HepG2 (cell line): ENCODE measurements around the gene ITGB1. TPM values are rescaled to one million over a fixed set of nuclear protein-coding genes. Genes with fewer than 3 reads are reported as not detected.
A peak's percentile ranks its signal among the peaks of the same experiment; 100 is the strongest.

Experiments
- ATAC-seq: fragments of 200-7000 bp; cut with Tn5 transposase; 3 replicates; pipeline ENCODE4 v1.9.1; 2020; ENCODE audit warnings: mild to moderate bottlenecking, moderate library complexity
- BruUV-seq: library from RNA; stranded (reverse); fragments of 400-500 nt; replicated peaks from 2 replicates; lab custom pipeline; 2021; lab: Mats Ljungman, UMichigan
- CTCF ChIA-PET: fragments of 300-600 bp; formaldehyde crosslinking; extraction: SDS; loops from one replicate; lab custom pipeline; 2021; ENCODE audit warnings: low total read pairs, inconsistent platforms, low intra/inter-chr PET ratio; lab: Yijun Ruan, JAX
- POLR2A ChIA-PET: fragments of 350-600 bp; sonication (Branson Sonifier 250); formaldehyde crosslinking; loops from one replicate; lab custom pipeline; 2020; ENCODE audit warnings: antibody characterized with exemption, inconsistent platforms; lab: Yijun Ruan, JAX
- DNase-seq: peaks from one replicate; pipeline ENCODE4 v3.0.0-alpha.2; 2015; ENCODE audit warnings: low spot score
- FAIRE-seq: peaks from 3 replicates; lab custom pipeline; 2011; peaks lifted over from hg19 to GRCh38; lab: Jason Lieb, UNC
- H2AFZ ChIP-seq: one replicate; pipeline ENCODE4 v1.6.1; 2011; ENCODE audit warnings: low read length, inconsistent platforms
- H3K27ac ChIP-seq: fragments of 300-600 bp; 3 replicates; pipeline ENCODE4 v1.8.0; 2011; ENCODE audit warnings: mixed run types, mild to moderate bottlenecking, mixed read lengths, low read length, inconsistent platforms; ENCODE audit not compliant: insufficient read depth; ENCODE audit errors: extremely low read length
- H3K27me3 ChIP-seq, 2 experiments: fragments of 200-600 bp in 1 of 2; 2 replicates in 1 of 2; 3 replicates in 1 of 2; pipeline versions ENCODE4 v1.6.0 to v1.8.0; 2011; ENCODE audit warnings: low read length in 2 of 2, mild to moderate bottlenecking in 2 of 2, moderate library complexity in 2 of 2, inconsistent platforms in 1 of 2; ENCODE audit not compliant: insufficient read depth in 2 of 2, control insufficient read depth in 1 of 2
- H3K36me3 ChIP-seq, 2 experiments: fragments of 200-600 bp in 1 of 2; replicated peaks in 1 of 2; 2 replicates in 1 of 2; 3 replicates in 1 of 2; pipeline versions ENCODE4 v1.5.1 to v1.8.0; 2011; ENCODE audit warnings: low read length in 2 of 2, inconsistent platforms in 1 of 2; ENCODE audit not compliant: insufficient read depth in 2 of 2, control insufficient read depth in 1 of 2
- H3K4me1 ChIP-seq: 2 replicates; pipeline ENCODE4 v1.5.1; 2012; ENCODE audit warnings: low read length, inconsistent platforms; ENCODE audit not compliant: insufficient read depth
- H3K4me2 ChIP-seq: 2 replicates; pipeline ENCODE4 v1.6.0; 2011; ENCODE audit warnings: low read depth, low read length, inconsistent platforms
- H3K4me3 ChIP-seq, 3 experiments: fragments of 200-600 bp in 1 of 3; sonication (generic), shearing (Covaris generic) in 1 of 3; replicated peaks in 1 of 3; 2 replicates each; pipeline ENCODE4 v1.5.1; 2011 to 2016; ENCODE audit warnings: low read length in 3 of 3, inconsistent platforms in 2 of 3, low read depth in 2 of 3, mild to moderate bottlenecking in 2 of 3, control low read depth in 1 of 3, mixed read lengths in 1 of 3; ENCODE audit not compliant: insufficient read depth in 1 of 3
- H3K79me2 ChIP-seq: one replicate; pipeline ENCODE4 v1.6.1; 2011; ENCODE audit warnings: low read length, inconsistent platforms; ENCODE audit not compliant: insufficient read depth
- H3K9ac ChIP-seq: 2 replicates; pipeline ENCODE4 v1.6.0; 2011; ENCODE audit warnings: mild to moderate bottlenecking, low read depth, low read length, inconsistent platforms; ENCODE audit not compliant: insufficient read depth
- H3K9me3 ChIP-seq: 2 replicates; pipeline ENCODE4 v1.5.1; 2012; ENCODE audit warnings: mild to moderate bottlenecking, low read length
- H4K20me1 ChIP-seq: 2 replicates; pipeline ENCODE4 v1.6.0; 2011; ENCODE audit warnings: inconsistent platforms, mild to moderate bottlenecking, low read length, moderate library complexity; ENCODE audit not compliant: insufficient read depth
- AHR ChIP-seq: IDR thresholded peaks from 2 replicates; pipeline ENCODE4 v1.6.1; 2018; ENCODE audit warnings: missing genetic modification reagents, missing compliant biosample characterization
- ARNT ChIP-seq: fragments of 450-650 bp; IDR thresholded peaks from 2 replicates; pipeline ENCODE4 v1.6.1; 2017
- ATF4 ChIP-seq, 2 experiments: fragments of 450-650 bp in 1 of 2; sonication (generic) in 1 of 2; formaldehyde crosslinking; IDR thresholded peaks; 2 replicates each; pipeline versions ENCODE4 v1.5.0 to v1.8.0; 2020 to 2022; ENCODE audit warnings: mild to moderate bottlenecking in 1 of 2, missing genetic modification reagents in 1 of 2
- ATF7-NPFF ChIP-seq: sonication (generic); formaldehyde crosslinking; IDR thresholded peaks from 2 replicates; pipeline ENCODE4 v1.8.1; 2023; ENCODE audit warnings: mild to moderate bottlenecking, low read depth, missing genetic modification reagents, moderate library complexity
- CSRNP1 ChIP-seq: sonication (generic); formaldehyde crosslinking; IDR thresholded peaks from 2 replicates; pipeline ENCODE4 v1.8.1; 2023; ENCODE audit warnings: mild to moderate bottlenecking, missing genetic modification reagents
- ETV5 ChIP-seq: IDR thresholded peaks from 2 replicates; pipeline ENCODE4 v1.6.1; 2018; ENCODE audit warnings: missing biosample characterization, missing genetic modification reagents, inconsistent platforms, borderline replicate concordance
- FOXC1 ChIP-seq: sonication (generic); formaldehyde crosslinking; IDR thresholded peaks from 2 replicates; pipeline ENCODE4 v1.8.0; 2022; ENCODE audit warnings: mild to moderate bottlenecking, missing genetic modification reagents, borderline replicate concordance
- HES4 ChIP-seq: sonication (generic); formaldehyde crosslinking; IDR thresholded peaks from 2 replicates; pipeline ENCODE4 v1.9.0; 2021; ENCODE audit warnings: mild to moderate bottlenecking, missing genetic modification reagents, borderline replicate concordance
- KDM4B ChIP-seq: sonication (generic); formaldehyde crosslinking; IDR thresholded peaks from 2 replicates; pipeline ENCODE4 v1.4.0; 2020; ENCODE audit warnings: missing genetic modification reagents
- WIZ ChIP-seq: sonication (generic); formaldehyde crosslinking; IDR thresholded peaks from 2 replicates; pipeline ENCODE4 v1.5.1; 2020; ENCODE audit warnings: mild to moderate bottlenecking, missing genetic modification reagents
- YEATS2 ChIP-seq: sonication (generic); formaldehyde crosslinking; IDR thresholded peaks from 2 replicates; pipeline ENCODE4 v1.4.0; 2020; ENCODE audit warnings: missing genetic modification reagents, borderline replicate concordance
- ZHX2 ChIP-seq, 2 experiments: sonication (generic) in 1 of 2; formaldehyde crosslinking in 1 of 2; IDR thresholded peaks; 2 replicates each; pipeline versions ENCODE4 v1.6.1 to v1.9.0; 2014 to 2022; ENCODE audit warnings: antibody characterized with exemption in 1 of 2, borderline replicate concordance in 1 of 2, inconsistent platforms in 1 of 2, low read depth in 1 of 2, missing genetic modification reagents in 1 of 2
- ZNF224 ChIP-seq: sonication (generic); formaldehyde crosslinking; IDR thresholded peaks from 2 replicates; pipeline ENCODE4 v1.5.0; 2020; ENCODE audit warnings: mild to moderate bottlenecking, missing genetic modification reagents
- ZNF430 ChIP-seq: sonication (generic); formaldehyde crosslinking; IDR thresholded peaks from 2 replicates; pipeline ENCODE4 v1.9.0; 2021; ENCODE audit warnings: mild to moderate bottlenecking, missing genetic modification reagents
- ZNF75D ChIP-seq: sonication (generic); formaldehyde crosslinking; IDR thresholded peaks from 2 replicates; pipeline ENCODE4 v1.8.1; 2023; ENCODE audit warnings: missing genetic modification reagents, mild to moderate bottlenecking, borderline replicate concordance
- ZNF850 ChIP-seq: sonication (generic); formaldehyde crosslinking; conservative IDR thresholded peaks from 2 replicates; pipeline ENCODE4 v1.9.0; 2021; ENCODE audit warnings: mild to moderate bottlenecking, missing genetic modification reagents
- WGBS: methylation state at CpG from one replicate; pipeline ENCODE4 v1.1.6; 2017; ENCODE audit warnings: low lambda C conversion rate; 5-methylcytosine and 5-hydroxymethylcytosine counted together
- in situ Hi-C: cut with HindIII; loops from 2 replicates; pipeline ENCODE4 v1.10.0; 2017; ENCODE audit warnings: low pct_unique_long_range_greater_than_20kb; ENCODE audit not compliant: extremely low pct_ligation_motif_present
- intact Hi-C: fragments of 100-400 bp; cut with micrococcal nuclease; formaldehyde crosslinking; loops from one replicate; pipeline ENCODE4 v1.10.0; 2022; ENCODE audit not compliant: unreplicated experiment
- polyA plus RNA-seq, 8 experiments: library from polyadenylated mRNA; depleted of rRNA in 3 of 8; stranded (reverse) in 7 of 8; unstranded in 1 of 8; fragments of >200 nt; fragmentation: Illumina TruSeq in 4 of 8; extraction: Trizol in 4 of 8; gene quantifications; 2 replicates each; pipeline versions ENCODE4 v1.2.1 to v1.2.3, GENCODE V29; 2011 to 2016; ENCODE audit warnings: low read depth in 4 of 8, missing spikeins in 1 of 8, mixed read lengths in 1 of 8; ENCODE audit not compliant: insufficient read depth in 1 of 8
- total RNA-seq, 5 experiments: library from RNA; depleted of rRNA; stranded (reverse); fragments of >200 nt; fragmentation: Illumina TruSeq; extraction: Trizol; gene quantifications; 2 replicates each; pipeline ENCODE4 v1.2.3, GENCODE V29; 2016; ENCODE audit warnings: low read depth in 1 of 5

The ITGB1 gene
- total and polyA plus RNA-seq, 2 of the 13 experiments (the other 11 are each of a cell fraction or from before 2014, with no cell fraction given): 190 to 204 TPM

- no peak overlapping the region for H3K9ac ChIP-seq
- CTCF ChIA-PET: no interaction called here
- intact Hi-C loops: no loop called here
These were observed 12.9 kb upstream of the ITGB1 start for GRCh38 chr10:32970910-32971309.

More at GRCh38 chr10:32970910-32971309, 12.9 kb upstream of the ITGB1 start:
- POLR2A ChIA-PET: interaction anchor here (1.0 to 2.7 kb wide), 4 partner anchors 11 to 15 kb away, joined by 4 to 47 read pairs (median 10); no protein-coding TSS in a partner anchor
- no TSS peak for BruUV-seq
- no peak for FAIRE-seq
- H3K4me1 ChIP-seq: peaks cover 32% of the 10 kb centered on the region
- H3K36me3 ChIP-seq: no peaks in the 10 kb centered on the region
- no peak for DNase-seq
- H2AFZ ChIP-seq: no peak overlapping the region
- peak overlapping the region; percentile 84 for H3K4me2 ChIP-seq
- H3K27me3 ChIP-seq: no peaks in the 10 kb centered on the region
- in situ Hi-C loops: no loop called here
- 26% methylated on average over 2 of the region's 2 CpGs for WGBS
- TF ChIP-seq ETV5 (CRISPR knock-in tag) (no peak), ZNF75D (CRISPR knock-in tag) (no peak), YEATS2 (no peak), FOXC1 (CRISPR knock-in tag) (no peak), ZNF430 (no peak), AHR (CRISPR knock-in tag) (no peak), ZHX2 (IDR thresholded peaks at IDR 0.05; ENCODE audit: low read depth) (no peak), ZHX2 (CRISPR knock-in tag; IDR thresholded peaks at IDR 0.05; ENCODE audit: borderline replicate concordance) (no peak), ARNT (no peak), ZNF850 (CRISPR knock-in tag) (no peak), CSRNP1 (no peak), ATF4 (CRISPR knock-in tag; IDR thresholded peaks at IDR 0.05) (no peak), ATF7-NPFF (CRISPR knock-in tag) (no peak), HES4 (no peak), ZNF224 (CRISPR knock-in tag) (no peak), WIZ (no peak), KDM4B (no peak)
- TF ChIP-seq, all 625 proteins: peak for 0
- Histone ChIP-seq H3K27ac (no peak overlapping the region), H3K9me3 (no peaks in the 10 kb centered on the region), H3K79me2 (no peaks in the 10 kb centered on the region), H3K4me3 (peak overlapping the region in 1 of 3 experiments; percentile 35; a peak in 1 of 6 replicates), H4K20me1 (no peaks in the 10 kb centered on the region)
- no peak for ATAC-seq
